ENCODE results near the gene ZFP90. TPM values are rescaled to one million over a fixed set of nuclear protein-coding genes. Genes with fewer than 3 reads are reported as not detected.

The ZFP90 gene
- total RNA-seq, 6 donors from 2014 or later, result 14.3 to 33.5 (median 20.6) TPM

DNA sequence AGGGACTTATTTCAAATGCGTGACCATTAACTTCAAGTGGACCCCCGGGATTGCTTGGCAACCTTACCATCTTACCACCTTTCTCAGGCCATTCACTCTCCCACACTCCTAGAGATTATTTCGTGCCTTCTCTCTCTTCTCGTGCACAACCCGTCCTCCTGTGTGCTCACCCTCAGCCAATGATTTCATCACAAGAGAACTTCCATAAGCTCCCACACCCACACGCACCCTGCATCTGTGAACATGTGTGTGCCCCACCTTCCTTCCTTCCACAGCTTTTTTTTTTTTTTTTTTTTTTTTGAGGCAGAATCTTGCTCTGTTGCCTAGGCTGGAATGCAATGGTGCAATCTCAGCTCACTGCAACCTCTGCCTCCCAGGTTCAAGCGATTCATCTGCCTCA is 78.6 kb downstream of the ZFP90 start:
- TF ChIP-seq POLR2A (IDR thresholded peaks at IDR 0.05) (no peak), POLR2AphosphoS5 (IDR thresholded peaks at IDR 0.05) (no peak), EP300 (IDR thresholded peaks at IDR 0.05) (no peak)
- TF ChIP-seq, protein P1, sequence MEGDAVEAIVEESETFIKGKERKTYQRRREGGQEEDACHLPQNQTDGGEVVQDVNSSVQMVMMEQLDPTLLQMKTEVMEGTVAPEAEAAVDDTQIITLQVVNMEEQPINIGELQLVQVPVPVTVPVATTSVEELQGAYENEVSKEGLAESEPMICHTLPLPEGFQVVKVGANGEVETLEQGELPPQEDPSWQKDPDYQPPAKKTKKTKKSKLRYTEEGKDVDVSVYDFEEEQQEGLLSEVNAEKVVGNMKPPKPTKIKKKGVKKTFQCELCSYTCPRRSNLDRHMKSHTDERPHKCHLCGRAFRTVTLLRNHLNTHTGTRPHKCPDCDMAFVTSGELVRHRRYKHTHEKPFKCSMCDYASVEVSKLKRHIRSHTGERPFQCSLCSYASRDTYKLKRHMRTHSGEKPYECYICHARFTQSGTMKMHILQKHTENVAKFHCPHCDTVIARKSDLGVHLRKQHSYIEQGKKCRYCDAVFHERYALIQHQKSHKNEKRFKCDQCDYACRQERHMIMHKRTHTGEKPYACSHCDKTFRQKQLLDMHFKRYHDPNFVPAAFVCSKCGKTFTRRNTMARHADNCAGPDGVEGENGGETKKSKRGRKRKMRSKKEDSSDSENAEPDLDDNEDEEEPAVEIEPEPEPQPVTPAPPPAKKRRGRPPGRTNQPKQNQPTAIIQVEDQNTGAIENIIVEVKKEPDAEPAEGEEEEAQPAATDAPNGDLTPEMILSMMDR (IDR thresholded peaks at IDR 0.05), result no peak
- H3K4me3 ChIP-seq, result no peak overlapping the region
- ATAC-seq (ENCODE audit: low FRiP score in 2 of 2) (no peak), DNase-seq (no peak)
- peaks cover 0 to 11% (median 6%) of the 10 kb centered on the region in 4 donors for H3K9me3 ChIP-seq
- 88 to 90% methylated on average over 7 of the region's 7 CpGs for WGBS, 2 donors
- no peaks in the 10 kb centered on the region for H3K36me3 ChIP-seq
- no peaks in the 10 kb centered on the region for H3K27me3 ChIP-seq
- no peaks in the 10 kb centered on the region for H3K4me1 ChIP-seq
- H3K27ac ChIP-seq, result no peak overlapping the region

Small RNA genes within 50 kb of the gene (small RNA-seq; reads per million reads assigned to genes)
- gene RNU4-36P, result 0 reads per million in 4 donors

Other genes with a start within 250 kb of the ZFP90 start
- gene SLC7A6OS, start 228.3 kb upstream of the ZFP90 start, total RNA-seq, result 10 to 100 TPM in 5 of 6 donors, 1 to 10 TPM in 1; 9.9 to 35.6 (median 18.5) TPM
- 100 to 1,000 TPM in 1 of 6 donors, 10 to 100 TPM in 5; 26.9 to 166 (median 38.8) TPM for gene PRMT7, start 228.3 kb upstream of the ZFP90 start, total RNA-seq
- gene SMPD3, start 90.8 kb upstream of the ZFP90 start, total RNA-seq, result 10 to 100 TPM in 1 of 6 donors, 1 to 10 TPM in 5; 1.2 to 10.7 (median 3.2) TPM
- 10 to 100 TPM in 3 of 6 donors, 1 to 10 TPM in 3; 3.6 to 12.3 (median 9.9) TPM for gene CDH3, start 106.0 kb downstream of the ZFP90 start, total RNA-seq
- gene CDH1, start 198.0 kb downstream of the ZFP90 start, total RNA-seq, result 100 to 1,000 TPM in 5 of 6 donors, 10 to 100 TPM in 1; 99.5 to 174 (median 132) TPM